ENCODE results near the gene PPFIA2. TPM values are rescaled to one million over a fixed set of nuclear protein-coding genes. Genes with fewer than 3 reads are reported as not detected.

The PPFIA2 gene
- polyA plus RNA-seq, 1 of the 3 experiments (the other 2 are of a cell fraction), result not detected

- Histone ChIP-seq H3K9me2 (no peaks in the 10 kb centered on the region), H3K36me3 (replicated peaks in 1 of 2; ENCODE audit: control insufficient read depth in 1 of 2, insufficient read depth in 2 of 2, low read length in 1 of 2) (no peaks in the 10 kb centered on the region), H3K4me2 (no peak overlapping the region), H4K20me1 (ENCODE audit: insufficient read depth) (no peaks in the 10 kb centered on the region), H3K4me1 (ENCODE audit: control insufficient read depth in 1 of 2, insufficient read depth in 2 of 2, low read depth in 1 of 2, low read length in 1 of 2) (peaks cover 0 to 13% of the 10 kb centered on the region in 2 experiments; a peak in 3 of 4 replicates), H3K9me3 (no peaks in the 10 kb centered on the region), H2AFZ (ENCODE audit: low read depth) (no peak overlapping the region), H3F3A (replicated peaks; ENCODE audit: insufficient read depth) (no peaks in the 10 kb centered on the region), H3K27me3 (ENCODE audit: insufficient read depth) (no peaks in the 10 kb centered on the region), H3K27ac (ENCODE audit: low read depth in 2 of 2, low read length in 1 of 2) (no peak overlapping the region), H3K4me3 (ENCODE audit: low read depth in 2 of 2, low read length in 1 of 2) (no peak overlapping the region), H3K79me2 (ENCODE audit: insufficient read depth) (no peaks in the 10 kb centered on the region), H3K9ac (no peak overlapping the region)
- no peak for DNase-seq
- no peak for TF ChIP-seq CTCF (IDR thresholded peaks at IDR 0.05)
- no peak for TF ChIP-seq MAX (IDR thresholded peaks at IDR 0.05; ENCODE audit: low read depth)
- TF ChIP-seq TEAD4 (IDR thresholded peaks at IDR 0.05; ENCODE audit: borderline replicate concordance, insufficient read depth), result no peak
- TF ChIP-seq RFX5 (IDR thresholded peaks at IDR 0.05; ENCODE audit: low read length), result no peak
- TF ChIP-seq EP300 (IDR thresholded peaks at IDR 0.05; ENCODE audit: borderline replicate concordance in 1 of 2, low read depth in 1 of 2, low read length in 1 of 2), result no peak
- no peak for TF ChIP-seq GABPA (IDR thresholded peaks at IDR 0.05; ENCODE audit: low read depth)
- no peak for TF ChIP-seq GATA2 (CRISPR knock-in tag; IDR thresholded peaks at IDR 0.05)
- no peak for TF ChIP-seq TCF12 (IDR thresholded peaks at IDR 0.05)
- no peak for TF ChIP-seq MXI1 (IDR thresholded peaks at IDR 0.05; ENCODE audit: low read depth, low read length)
- no peak for TF ChIP-seq JUND (IDR thresholded peaks at IDR 0.05)
- TF ChIP-seq FOXJ3 (CRISPR knock-in tag; IDR thresholded peaks at IDR 0.05), result no peak
- no peak for TF ChIP-seq RCOR1 (IDR thresholded peaks at IDR 0.05; ENCODE audit: low read length)
- TF ChIP-seq USF2 (IDR thresholded peaks at IDR 0.05; ENCODE audit: borderline replicate concordance, low read depth, low read length), result no peak
- no peak for TF ChIP-seq SIN3A (IDR thresholded peaks at IDR 0.05; ENCODE audit: borderline replicate concordance, low read depth, low read length)
- no peak for TF ChIP-seq MEF2A (IDR thresholded peaks at IDR 0.05; ENCODE audit: borderline replicate concordance, low read depth)
- TF ChIP-seq YY1 (IDR thresholded peaks at IDR 0.05; ENCODE audit: low read depth), result no peak
- TF ChIP-seq CHD2 (IDR thresholded peaks at IDR 0.05; ENCODE audit: low read length, partially characterized antibody), result no peak
- no peak for TF ChIP-seq NFIC (IDR thresholded peaks at IDR 0.05; ENCODE audit: borderline replicate concordance)
- TF ChIP-seq FOSL2 (IDR thresholded peaks at IDR 0.05; ENCODE audit: borderline replicate concordance, low read depth), result no peak
- ChIA-PET CTCF (interaction anchor here (1.1 kb wide), 1 partner anchor 47 kb away, joined by 3 read pairs; no protein-coding TSS in a partner anchor), POLR2A (no interaction called here)
- 71% methylated on average over 1 of the region's 1 CpG for WGBS (ENCODE audit: low lambda C conversion rate)
Observed at GRCh38 chr12:81211306-81211705, 547.8 kb downstream of the PPFIA2 start.
